ENCODE measurements around the gene PSMD6.

- TF ChIP-seq COPS2 (conservative IDR thresholded peaks at IDR 0.05) (no peak), CBFB (CRISPR knock-in tag; IDR thresholded peaks at IDR 0.05) (no peak), BRCA1 (IDR thresholded peaks at IDR 0.05) (no peak), BRCA1 (CRISPR knock-in tag; IDR thresholded peaks at IDR 0.05) (no peak), TAF1 (IDR thresholded peaks at IDR 0.05; ENCODE audit: control insufficient read depth, extremely low read depth, insufficient read depth, low read length, severe bottlenecking) (no peak), SMC3 (conservative IDR thresholded peaks at IDR 0.05; ENCODE audit: insufficient read depth, low read depth, low read length) (no peak), PHB2 (IDR thresholded peaks at IDR 0.05; ENCODE audit: low read depth) (no peak), U2AF2 (optimal IDR thresholded peaks at IDR 0.05; ENCODE audit: low read depth, low read length) (no peak)
- TF ChIP-seq, protein P1, sequence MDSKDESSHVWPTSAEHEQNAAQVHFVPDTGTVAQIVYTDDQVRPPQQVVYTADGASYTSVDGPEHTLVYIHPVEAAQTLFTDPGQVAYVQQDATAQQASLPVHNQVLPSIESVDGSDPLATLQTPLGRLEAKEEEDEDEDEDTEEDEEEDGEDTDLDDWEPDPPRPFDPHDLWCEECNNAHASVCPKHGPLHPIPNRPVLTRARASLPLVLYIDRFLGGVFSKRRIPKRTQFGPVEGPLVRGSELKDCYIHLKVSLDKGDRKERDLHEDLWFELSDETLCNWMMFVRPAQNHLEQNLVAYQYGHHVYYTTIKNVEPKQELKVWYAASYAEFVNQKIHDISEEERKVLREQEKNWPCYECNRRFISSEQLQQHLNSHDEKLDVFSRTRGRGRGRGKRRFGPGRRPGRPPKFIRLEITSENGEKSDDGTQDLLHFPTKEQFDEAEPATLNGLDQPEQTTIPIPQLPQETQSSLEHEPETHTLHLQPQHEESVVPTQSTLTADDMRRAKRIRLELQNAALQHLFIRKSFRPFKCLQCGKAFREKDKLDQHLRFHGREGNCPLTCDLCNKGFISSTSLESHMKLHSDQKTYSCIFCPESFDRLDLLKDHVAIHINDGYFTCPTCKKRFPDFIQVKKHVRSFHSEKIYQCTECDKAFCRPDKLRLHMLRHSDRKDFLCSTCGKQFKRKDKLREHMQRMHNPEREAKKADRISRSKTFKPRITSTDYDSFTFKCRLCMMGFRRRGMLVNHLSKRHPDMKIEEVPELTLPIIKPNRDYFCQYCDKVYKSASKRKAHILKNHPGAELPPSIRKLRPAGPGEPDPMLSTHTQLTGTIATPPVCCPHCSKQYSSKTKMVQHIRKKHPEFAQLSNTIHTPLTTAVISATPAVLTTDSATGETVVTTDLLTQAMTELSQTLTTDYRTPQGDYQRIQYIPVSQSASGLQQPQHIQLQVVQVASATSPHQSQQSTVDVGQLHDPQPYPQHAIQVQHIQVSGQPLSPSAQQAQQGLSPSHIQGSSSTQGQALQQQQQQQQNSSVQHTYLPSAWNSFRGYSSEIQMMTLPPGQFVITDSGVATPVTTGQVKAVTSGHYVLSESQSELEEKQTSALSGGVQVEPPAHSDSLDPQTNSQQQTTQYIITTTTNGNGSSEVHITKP (IDR thresholded peaks at IDR 0.05; ENCODE audit: partially characterized antibody), result no peak
- TF ChIP-seq, protein P2, sequence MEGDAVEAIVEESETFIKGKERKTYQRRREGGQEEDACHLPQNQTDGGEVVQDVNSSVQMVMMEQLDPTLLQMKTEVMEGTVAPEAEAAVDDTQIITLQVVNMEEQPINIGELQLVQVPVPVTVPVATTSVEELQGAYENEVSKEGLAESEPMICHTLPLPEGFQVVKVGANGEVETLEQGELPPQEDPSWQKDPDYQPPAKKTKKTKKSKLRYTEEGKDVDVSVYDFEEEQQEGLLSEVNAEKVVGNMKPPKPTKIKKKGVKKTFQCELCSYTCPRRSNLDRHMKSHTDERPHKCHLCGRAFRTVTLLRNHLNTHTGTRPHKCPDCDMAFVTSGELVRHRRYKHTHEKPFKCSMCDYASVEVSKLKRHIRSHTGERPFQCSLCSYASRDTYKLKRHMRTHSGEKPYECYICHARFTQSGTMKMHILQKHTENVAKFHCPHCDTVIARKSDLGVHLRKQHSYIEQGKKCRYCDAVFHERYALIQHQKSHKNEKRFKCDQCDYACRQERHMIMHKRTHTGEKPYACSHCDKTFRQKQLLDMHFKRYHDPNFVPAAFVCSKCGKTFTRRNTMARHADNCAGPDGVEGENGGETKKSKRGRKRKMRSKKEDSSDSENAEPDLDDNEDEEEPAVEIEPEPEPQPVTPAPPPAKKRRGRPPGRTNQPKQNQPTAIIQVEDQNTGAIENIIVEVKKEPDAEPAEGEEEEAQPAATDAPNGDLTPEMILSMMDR (IDR thresholded peaks at IDR 0.05 in 2 of 3, conservative IDR thresholded peaks at IDR 0.05 in 1 of 3; ENCODE audit: insufficient read depth in 2 of 3, low read depth in 1 of 3, low read length in 3 of 3), result no peak
- TF ChIP-seq, protein P3, sequence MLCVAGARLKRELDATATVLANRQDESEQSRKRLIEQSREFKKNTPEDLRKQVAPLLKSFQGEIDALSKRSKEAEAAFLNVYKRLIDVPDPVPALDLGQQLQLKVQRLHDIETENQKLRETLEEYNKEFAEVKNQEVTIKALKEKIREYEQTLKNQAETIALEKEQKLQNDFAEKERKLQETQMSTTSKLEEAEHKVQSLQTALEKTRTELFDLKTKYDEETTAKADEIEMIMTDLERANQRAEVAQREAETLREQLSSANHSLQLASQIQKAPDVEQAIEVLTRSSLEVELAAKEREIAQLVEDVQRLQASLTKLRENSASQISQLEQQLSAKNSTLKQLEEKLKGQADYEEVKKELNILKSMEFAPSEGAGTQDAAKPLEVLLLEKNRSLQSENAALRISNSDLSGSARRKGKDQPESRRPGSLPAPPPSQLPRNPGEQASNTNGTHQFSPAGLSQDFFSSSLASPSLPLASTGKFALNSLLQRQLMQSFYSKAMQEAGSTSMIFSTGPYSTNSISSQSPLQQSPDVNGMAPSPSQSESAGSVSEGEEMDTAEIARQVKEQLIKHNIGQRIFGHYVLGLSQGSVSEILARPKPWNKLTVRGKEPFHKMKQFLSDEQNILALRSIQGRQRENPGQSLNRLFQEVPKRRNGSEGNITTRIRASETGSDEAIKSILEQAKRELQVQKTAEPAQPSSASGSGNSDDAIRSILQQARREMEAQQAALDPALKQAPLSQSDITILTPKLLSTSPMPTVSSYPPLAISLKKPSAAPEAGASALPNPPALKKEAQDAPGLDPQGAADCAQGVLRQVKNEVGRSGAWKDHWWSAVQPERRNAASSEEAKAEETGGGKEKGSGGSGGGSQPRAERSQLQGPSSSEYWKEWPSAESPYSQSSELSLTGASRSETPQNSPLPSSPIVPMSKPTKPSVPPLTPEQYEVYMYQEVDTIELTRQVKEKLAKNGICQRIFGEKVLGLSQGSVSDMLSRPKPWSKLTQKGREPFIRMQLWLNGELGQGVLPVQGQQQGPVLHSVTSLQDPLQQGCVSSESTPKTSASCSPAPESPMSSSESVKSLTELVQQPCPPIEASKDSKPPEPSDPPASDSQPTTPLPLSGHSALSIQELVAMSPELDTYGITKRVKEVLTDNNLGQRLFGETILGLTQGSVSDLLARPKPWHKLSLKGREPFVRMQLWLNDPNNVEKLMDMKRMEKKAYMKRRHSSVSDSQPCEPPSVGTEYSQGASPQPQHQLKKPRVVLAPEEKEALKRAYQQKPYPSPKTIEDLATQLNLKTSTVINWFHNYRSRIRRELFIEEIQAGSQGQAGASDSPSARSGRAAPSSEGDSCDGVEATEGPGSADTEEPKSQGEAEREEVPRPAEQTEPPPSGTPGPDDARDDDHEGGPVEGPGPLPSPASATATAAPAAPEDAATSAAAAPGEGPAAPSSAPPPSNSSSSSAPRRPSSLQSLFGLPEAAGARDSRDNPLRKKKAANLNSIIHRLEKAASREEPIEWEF (CRISPR knock-in tag; IDR thresholded peaks at IDR 0.05), result no peak
These were observed 58.4 kb downstream of the PSMD6 start for GRCh38 chr3:63964681-63965485.

Measured in K562 (cell line).